ENCODE data around the gene PCDHB13. TPM values are rescaled to one million over a fixed set of nuclear protein-coding genes. Genes with fewer than 3 reads are reported as not detected.
"Not testable (repeated sequence)": the region's sequence is repeated elsewhere in the genome, so short reads cannot be mapped to it uniquely, and the experiment has no call there.

PCDHB13 gene
- total and polyA plus RNA-seq, 4 donors, result 0.11 to 0.42 (median 0.18) TPM

GRCh38 chr5:141241496-141241895, 27.8 kb downstream of the PCDHB13 start:
- TF ChIP-seq FOXA1 (IDR thresholded peaks at IDR 0.05) (no peak), EGR1 (IDR thresholded peaks at IDR 0.05; ENCODE audit: low read depth in 2 of 2) (no peak), YY1 (IDR thresholded peaks at IDR 0.05) (no peak), RXRA (IDR thresholded peaks at IDR 0.05) (no peak), FOXA2 (IDR thresholded peaks at IDR 0.05) (no peak), HNF4A (conservative IDR thresholded peaks at IDR 0.05) (no peak), JUND (IDR thresholded peaks at IDR 0.05) (no peak), GABPA (IDR thresholded peaks at IDR 0.05 in 1 of 2, conservative IDR thresholded peaks at IDR 0.05 in 1 of 2) (no peak), RAD21 (IDR thresholded peaks at IDR 0.05) (no peak), TAF1 (conservative IDR thresholded peaks at IDR 0.05) (no peak), SP1 (IDR thresholded peaks at IDR 0.05) (no peak), HNF4G (IDR thresholded peaks at IDR 0.05) (no peak)
- TF ChIP-seq, protein P1, sequence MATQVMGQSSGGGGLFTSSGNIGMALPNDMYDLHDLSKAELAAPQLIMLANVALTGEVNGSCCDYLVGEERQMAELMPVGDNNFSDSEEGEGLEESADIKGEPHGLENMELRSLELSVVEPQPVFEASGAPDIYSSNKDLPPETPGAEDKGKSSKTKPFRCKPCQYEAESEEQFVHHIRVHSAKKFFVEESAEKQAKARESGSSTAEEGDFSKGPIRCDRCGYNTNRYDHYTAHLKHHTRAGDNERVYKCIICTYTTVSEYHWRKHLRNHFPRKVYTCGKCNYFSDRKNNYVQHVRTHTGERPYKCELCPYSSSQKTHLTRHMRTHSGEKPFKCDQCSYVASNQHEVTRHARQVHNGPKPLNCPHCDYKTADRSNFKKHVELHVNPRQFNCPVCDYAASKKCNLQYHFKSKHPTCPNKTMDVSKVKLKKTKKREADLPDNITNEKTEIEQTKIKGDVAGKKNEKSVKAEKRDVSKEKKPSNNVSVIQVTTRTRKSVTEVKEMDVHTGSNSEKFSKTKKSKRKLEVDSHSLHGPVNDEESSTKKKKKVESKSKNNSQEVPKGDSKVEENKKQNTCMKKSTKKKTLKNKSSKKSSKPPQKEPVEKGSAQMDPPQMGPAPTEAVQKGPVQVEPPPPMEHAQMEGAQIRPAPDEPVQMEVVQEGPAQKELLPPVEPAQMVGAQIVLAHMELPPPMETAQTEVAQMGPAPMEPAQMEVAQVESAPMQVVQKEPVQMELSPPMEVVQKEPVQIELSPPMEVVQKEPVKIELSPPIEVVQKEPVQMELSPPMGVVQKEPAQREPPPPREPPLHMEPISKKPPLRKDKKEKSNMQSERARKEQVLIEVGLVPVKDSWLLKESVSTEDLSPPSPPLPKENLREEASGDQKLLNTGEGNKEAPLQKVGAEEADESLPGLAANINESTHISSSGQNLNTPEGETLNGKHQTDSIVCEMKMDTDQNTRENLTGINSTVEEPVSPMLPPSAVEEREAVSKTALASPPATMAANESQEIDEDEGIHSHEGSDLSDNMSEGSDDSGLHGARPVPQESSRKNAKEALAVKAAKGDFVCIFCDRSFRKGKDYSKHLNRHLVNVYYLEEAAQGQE (IDR thresholded peaks at IDR 0.05), result no peak
- TF ChIP-seq, protein P2, sequence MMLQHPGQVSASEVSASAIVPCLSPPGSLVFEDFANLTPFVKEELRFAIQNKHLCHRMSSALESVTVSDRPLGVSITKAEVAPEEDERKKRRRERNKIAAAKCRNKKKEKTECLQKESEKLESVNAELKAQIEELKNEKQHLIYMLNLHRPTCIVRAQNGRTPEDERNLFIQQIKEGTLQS (IDR thresholded peaks at IDR 0.05), result no peak
- TF ChIP-seq, protein P3, sequence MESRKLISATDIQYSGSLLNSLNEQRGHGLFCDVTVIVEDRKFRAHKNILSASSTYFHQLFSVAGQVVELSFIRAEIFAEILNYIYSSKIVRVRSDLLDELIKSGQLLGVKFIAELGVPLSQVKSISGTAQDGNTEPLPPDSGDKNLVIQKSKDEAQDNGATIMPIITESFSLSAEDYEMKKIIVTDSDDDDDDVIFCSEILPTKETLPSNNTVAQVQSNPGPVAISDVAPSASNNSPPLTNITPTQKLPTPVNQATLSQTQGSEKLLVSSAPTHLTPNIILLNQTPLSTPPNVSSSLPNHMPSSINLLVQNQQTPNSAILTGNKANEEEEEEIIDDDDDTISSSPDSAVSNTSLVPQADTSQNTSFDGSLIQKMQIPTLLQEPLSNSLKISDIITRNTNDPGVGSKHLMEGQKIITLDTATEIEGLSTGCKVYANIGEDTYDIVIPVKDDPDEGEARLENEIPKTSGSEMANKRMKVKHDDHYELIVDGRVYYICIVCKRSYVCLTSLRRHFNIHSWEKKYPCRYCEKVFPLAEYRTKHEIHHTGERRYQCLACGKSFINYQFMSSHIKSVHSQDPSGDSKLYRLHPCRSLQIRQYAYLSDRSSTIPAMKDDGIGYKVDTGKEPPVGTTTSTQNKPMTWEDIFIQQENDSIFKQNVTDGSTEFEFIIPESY (IDR thresholded peaks at IDR 0.05), result no peak
- TF ChIP-seq, protein P4, sequence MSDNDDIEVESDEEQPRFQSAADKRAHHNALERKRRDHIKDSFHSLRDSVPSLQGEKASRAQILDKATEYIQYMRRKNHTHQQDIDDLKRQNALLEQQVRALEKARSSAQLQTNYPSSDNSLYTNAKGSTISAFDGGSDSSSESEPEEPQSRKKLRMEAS (IDR thresholded peaks at IDR 0.05), result no peak
- Histone ChIP-seq H3K4me3 (ENCODE audit: low read depth in 1 of 3, low read length in 3 of 3) (peak overlapping the region in 1 of 3 donors; percentile 43), H3K9ac (ENCODE audit: low read depth in 1 of 2, low read length in 2 of 2) (no peak overlapping the region), H3K9me3 (ENCODE audit: control insufficient read depth in 4 of 4, low read length in 3 of 4) (peaks cover 49 to 85% (median 60%) of the 10 kb centered on the region in 4 donors), H3K36me3 (ENCODE audit: control insufficient read depth in 4 of 4, insufficient read depth in 3 of 4, low read depth in 1 of 4, low read length in 3 of 4) (no peaks in the 10 kb centered on the region), H3K27me3 (ENCODE audit: control insufficient read depth in 4 of 4, insufficient read depth in 4 of 4, low read length in 3 of 4) (no peaks in the 10 kb centered on the region), H3K27ac (ENCODE audit: low read depth in 1 of 2, low read length in 2 of 2) (no peak overlapping the region), H3K4me1 (ENCODE audit: control insufficient read depth in 4 of 4, insufficient read depth in 4 of 4, low read length in 3 of 4) (no peaks in the 10 kb centered on the region)
- WGBS, result 19% methylated on average over 43 of the region's 43 CpGs
- DNase-seq (ENCODE audit: low spot score), result no peak

DNA sequence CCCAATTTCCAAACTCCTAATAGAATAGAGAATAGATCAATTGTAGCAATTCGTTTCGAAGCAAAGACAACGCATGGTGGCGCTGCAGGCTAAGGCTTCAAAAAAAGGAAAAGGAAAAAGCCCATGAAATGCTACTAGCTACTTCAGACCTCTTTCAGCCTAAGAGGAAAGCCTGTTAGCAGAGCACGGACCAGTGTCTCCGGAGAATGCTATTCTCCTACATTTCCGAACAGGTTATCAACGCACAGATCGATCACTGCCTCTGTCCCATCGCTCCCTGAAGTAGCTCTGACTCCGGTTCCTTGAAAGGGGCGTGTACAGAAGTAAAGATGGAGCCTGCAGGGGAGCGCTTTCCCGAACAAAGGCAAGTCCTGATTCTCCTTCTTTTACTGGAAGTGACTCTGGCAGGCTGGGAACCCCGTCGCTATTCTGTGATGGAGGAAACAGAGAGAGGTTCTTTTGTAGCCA, 31.6 kb downstream of the PCDHB13 start, which contains the start of gene PCDHB15:
TSS of gene PCDHB15 (plus strand) at position 146 of the 468 bp plus-strand sequence. CDS start at position 330, 184 bp downstream.
- no peak for TF ChIP-seq FOXA2 (IDR thresholded peaks at IDR 0.05)
- peak; percentile 29 to 31 for TF ChIP-seq RAD21 (IDR thresholded peaks at IDR 0.05)
- no peak for TF ChIP-seq GABPA (IDR thresholded peaks at IDR 0.05 in 1 of 2, conservative IDR thresholded peaks at IDR 0.05 in 1 of 2)
- TF ChIP-seq HNF4G (IDR thresholded peaks at IDR 0.05), result no peak
- Histone ChIP-seq H3K27me3 (ENCODE audit: control insufficient read depth in 4 of 4, insufficient read depth in 4 of 4, low read length in 3 of 4) (no peaks in the 10 kb centered on the region), H3K4me1 (ENCODE audit: control insufficient read depth in 4 of 4, insufficient read depth in 4 of 4, low read length in 3 of 4) (no peaks in the 10 kb centered on the region), H3K9me3 (ENCODE audit: control insufficient read depth in 4 of 4, low read length in 3 of 4) (peaks cover 52 to 81% (median 65%) of the 10 kb centered on the region in 4 donors), H3K9ac (ENCODE audit: low read depth in 1 of 2, low read length in 2 of 2) (no peak within 1 kb of the TSS), H3K4me3 (ENCODE audit: low read depth in 1 of 3, low read length in 3 of 3) (peak within 1 kb of the TSS; percentile 30 to 45 (median 37)), H3K36me3 (ENCODE audit: control insufficient read depth in 4 of 4, insufficient read depth in 3 of 4, low read depth in 1 of 4, low read length in 3 of 4) (no peaks in the 10 kb centered on the region), H3K27ac (ENCODE audit: low read depth in 1 of 2, low read length in 2 of 2) (no peak within 1 kb of the TSS)
- WGBS, result 11% methylated on average over 16 of the region's 16 CpGs
- DNase-seq (ENCODE audit: low spot score), result no peak

DNA sequence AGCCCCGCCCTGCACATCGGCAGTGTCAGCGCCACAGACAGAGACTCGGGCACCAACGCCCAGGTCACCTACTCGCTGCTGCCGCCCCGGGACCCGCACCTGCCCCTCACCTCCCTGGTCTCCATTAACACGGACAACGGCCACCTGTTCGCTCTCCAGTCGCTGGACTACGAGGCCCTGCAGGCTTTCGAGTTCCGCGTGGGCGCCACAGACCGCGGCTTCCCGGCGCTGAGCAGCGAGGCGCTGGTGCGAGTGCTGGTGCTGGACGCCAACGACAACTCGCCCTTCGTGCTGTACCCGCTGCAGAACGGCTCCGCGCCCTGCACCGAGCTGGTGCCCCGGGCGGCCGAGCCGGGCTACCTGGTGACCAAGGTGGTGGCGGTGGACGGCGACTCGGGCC, 33.3 kb downstream of the PCDHB13 start:
- not testable (repeated sequence) for H3K36me3 ChIP-seq (ENCODE audit: control insufficient read depth in 4 of 4, insufficient read depth in 3 of 4, low read depth in 1 of 4, low read length in 3 of 4); H3K27me3 ChIP-seq (ENCODE audit: control insufficient read depth in 4 of 4, insufficient read depth in 4 of 4, low read length in 3 of 4); H3K4me3 ChIP-seq (ENCODE audit: low read depth in 1 of 3, low read length in 3 of 3); H3K9ac ChIP-seq (ENCODE audit: low read depth in 1 of 2, low read length in 2 of 2); DNase-seq (ENCODE audit: low spot score); H3K27ac ChIP-seq (ENCODE audit: low read depth in 1 of 2, low read length in 2 of 2); H3K4me1 ChIP-seq (ENCODE audit: control insufficient read depth in 4 of 4, insufficient read depth in 4 of 4, low read length in 3 of 4)
- H3K9me3 ChIP-seq (ENCODE audit: control insufficient read depth in 4 of 4, low read length in 3 of 4), result peaks cover 50 to 82% (median 61%) of the 10 kb centered on the region in 4 donors
- WGBS, result 33% methylated on average over 32 of the region's 42 CpGs

DNA sequence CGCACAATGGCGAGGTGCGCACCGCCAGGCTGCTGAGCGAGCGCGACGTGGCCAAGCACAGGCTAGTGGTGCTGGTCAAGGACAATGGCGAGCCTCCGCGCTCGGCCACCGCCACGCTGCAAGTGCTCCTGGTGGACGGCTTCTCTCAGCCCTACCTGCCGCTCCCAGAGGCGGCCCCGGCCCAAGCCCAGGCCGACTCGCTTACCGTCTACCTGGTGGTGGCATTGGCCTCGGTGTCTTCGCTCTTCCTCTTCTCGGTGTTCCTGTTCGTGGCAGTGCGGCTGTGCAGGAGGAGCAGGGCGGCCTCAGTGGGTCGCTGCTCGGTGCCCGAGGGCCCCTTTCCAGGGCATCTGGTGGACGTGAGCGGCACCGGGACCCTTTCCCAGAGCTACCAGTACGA, 33.7 kb downstream of the PCDHB13 start:
- H3K27me3 ChIP-seq (ENCODE audit: control insufficient read depth in 4 of 4, insufficient read depth in 4 of 4, low read length in 3 of 4); H3K27ac ChIP-seq (ENCODE audit: low read depth in 1 of 2, low read length in 2 of 2); DNase-seq (ENCODE audit: low spot score); H3K9ac ChIP-seq (ENCODE audit: low read depth in 1 of 2, low read length in 2 of 2); H3K4me1 ChIP-seq (ENCODE audit: control insufficient read depth in 4 of 4, insufficient read depth in 4 of 4, low read length in 3 of 4); H3K36me3 ChIP-seq (ENCODE audit: control insufficient read depth in 4 of 4, insufficient read depth in 3 of 4, low read depth in 1 of 4, low read length in 3 of 4): not testable (repeated sequence)
- WGBS, result 36% methylated on average over 34 of the region's 34 CpGs
- H3K4me3 ChIP-seq (ENCODE audit: low read depth in 1 of 3, low read length in 3 of 3), result peak overlapping the region in 1 of 3 donors; percentile 28
- H3K9me3 ChIP-seq (ENCODE audit: control insufficient read depth in 4 of 4, low read length in 3 of 4), result peaks cover 49 to 85% (median 61%) of the 10 kb centered on the region in 4 donors

Measured in liver (tissue), 9 donors.